Astrocyte of the spinal cord (primary cell): ENCODE measurements around the gene KRTAP19-8.

Source experiments
- DNase-seq: peaks from one replicate; pipeline ENCODE4 v3.0.0; 2011; ENCODE audit warnings: low read depth, low spot score
- H3K4me3 ChIP-seq: 2 replicates; pipeline ENCODE4 v1.5.1; 2011; ENCODE audit warnings: low read depth, mild to moderate bottlenecking, low read length, moderate library complexity
- CTCF ChIP-seq: IDR thresholded peaks from 2 replicates; pipeline ENCODE4 v1.5.1; 2012; ENCODE audit warnings: low read depth, mild to moderate bottlenecking, low read length, inconsistent platforms
- in situ Hi-C: cut with HindIII; loops from 2 replicates; pipeline ENCODE4 v1.10.0; 2017; ENCODE audit warnings: low sequenced_read_pairs

KRTAP19-8 gene

GRCh38 chr21:31072533-31072932 is 34.3 kb upstream of the KRTAP19-8 start:
- no peak overlapping the region for H3K4me3 ChIP-seq
- DNase-seq = no peak
- no peak for TF ChIP-seq CTCF
- in situ Hi-C loops = no loop called here

- no peak for DNase-seq
- in situ Hi-C loops = no loop called here
- H3K4me3 ChIP-seq = no peak overlapping the region
- no peak for TF ChIP-seq CTCF
These were observed 26.5 kb upstream of the KRTAP19-8 start for GRCh38 chr21:31064803-31065202.

- no peak for DNase-seq
- no peak overlapping the region for H3K4me3 ChIP-seq
- TF ChIP-seq CTCF = no peak
- in situ Hi-C loops = no loop called here
These were observed 14.3 kb upstream of the KRTAP19-8 start for GRCh38 chr21:31052489-31053142.

GRCh38 chr21:31050577-31051157 is 12.4 kb upstream of the KRTAP19-8 start:
- in situ Hi-C loops = no loop called here
- no peak overlapping the region for H3K4me3 ChIP-seq
- no peak for DNase-seq
- no peak for TF ChIP-seq CTCF

GRCh38 chr21:31045841-31046240 is 7.6 kb upstream of the KRTAP19-8 start:
- no peak for DNase-seq
- no peak for TF ChIP-seq CTCF
- H3K4me3 ChIP-seq = no peak overlapping the region
- in situ Hi-C loops = no loop called here

GRCh38 chr21:31043471-31043870 is 5.2 kb upstream of the KRTAP19-8 start:
- DNase-seq = no peak
- no peak overlapping the region for H3K4me3 ChIP-seq
- in situ Hi-C loops = no loop called here
- no peak for TF ChIP-seq CTCF
